ENCODE measurements around the gene TNFRSF18.

TNFRSF18 gene

GRCh38 chr1:1239614-1240347 is 33.4 kb upstream of the TNFRSF18 start:
- DNase-seq: no peak

GRCh38 chr1:1239227-1239613 is 32.8 kb upstream of the TNFRSF18 start:
- DNase-seq: no peak

DNA sequence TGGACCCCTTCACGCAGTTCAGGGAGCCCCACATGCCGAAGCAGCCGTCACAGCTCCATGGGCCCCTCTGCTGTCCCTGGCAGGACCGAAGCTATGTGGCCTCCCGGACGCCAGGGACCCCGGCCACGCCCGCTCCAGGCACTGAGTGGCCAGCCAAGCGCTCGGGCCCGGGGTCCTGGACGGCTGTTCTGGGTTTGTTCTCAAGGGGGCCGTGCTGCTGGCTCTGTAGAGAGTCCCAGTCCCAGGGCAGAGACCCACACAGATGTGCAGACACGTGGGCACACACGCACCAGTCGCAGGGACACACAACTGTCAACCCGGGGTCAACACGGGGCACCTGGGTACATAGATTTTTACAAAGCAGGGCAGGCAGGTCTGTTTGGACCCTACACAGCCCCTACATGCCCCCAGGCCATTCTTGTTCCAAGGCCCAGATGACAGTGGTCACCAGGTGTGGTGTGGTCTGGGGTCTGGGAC is 32.3 kb upstream of the TNFRSF18 start:
- no peak for DNase-seq

DNA sequence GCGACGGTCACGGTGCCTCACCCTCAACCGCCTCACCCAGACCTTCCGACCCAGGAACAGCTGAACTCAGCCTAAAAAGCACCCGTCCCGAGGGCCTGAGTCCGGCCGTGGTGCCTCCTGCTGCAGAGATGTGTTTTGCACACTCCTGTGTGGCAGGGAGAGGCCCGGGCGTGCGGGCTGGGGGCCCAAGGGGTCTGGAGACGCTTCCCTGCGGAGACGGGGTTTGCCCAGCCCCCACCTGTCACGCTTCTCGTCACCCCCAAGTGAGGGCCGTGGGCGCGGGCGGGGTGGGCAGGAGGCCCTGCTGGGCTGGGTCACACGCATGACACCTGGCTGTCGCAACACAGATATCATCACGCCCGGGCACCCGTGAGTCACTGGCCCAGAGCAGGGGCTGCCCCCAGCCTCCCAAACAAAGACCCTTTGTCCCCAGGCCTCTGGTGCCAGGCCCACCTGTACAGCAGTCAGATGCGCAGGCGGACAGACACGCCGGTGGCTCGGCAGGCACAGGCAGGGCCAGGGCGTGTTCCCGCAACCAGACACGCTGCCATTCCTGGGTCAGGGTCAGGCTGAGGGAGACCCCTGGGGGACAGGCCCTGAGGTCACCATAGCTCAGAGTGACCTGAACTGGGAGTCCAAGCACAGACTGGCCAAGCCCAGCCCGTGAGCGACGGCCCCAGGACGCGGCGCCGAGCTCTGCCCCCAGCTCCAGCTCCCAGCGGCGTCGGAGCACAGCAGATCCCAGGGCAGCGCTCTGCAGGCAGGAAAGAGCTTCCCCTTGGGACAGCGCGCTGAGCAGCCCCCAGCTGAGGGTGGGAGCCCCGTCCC is 31.7 kb upstream of the TNFRSF18 start:
- peak; percentile 29 for DNase-seq

DNA sequence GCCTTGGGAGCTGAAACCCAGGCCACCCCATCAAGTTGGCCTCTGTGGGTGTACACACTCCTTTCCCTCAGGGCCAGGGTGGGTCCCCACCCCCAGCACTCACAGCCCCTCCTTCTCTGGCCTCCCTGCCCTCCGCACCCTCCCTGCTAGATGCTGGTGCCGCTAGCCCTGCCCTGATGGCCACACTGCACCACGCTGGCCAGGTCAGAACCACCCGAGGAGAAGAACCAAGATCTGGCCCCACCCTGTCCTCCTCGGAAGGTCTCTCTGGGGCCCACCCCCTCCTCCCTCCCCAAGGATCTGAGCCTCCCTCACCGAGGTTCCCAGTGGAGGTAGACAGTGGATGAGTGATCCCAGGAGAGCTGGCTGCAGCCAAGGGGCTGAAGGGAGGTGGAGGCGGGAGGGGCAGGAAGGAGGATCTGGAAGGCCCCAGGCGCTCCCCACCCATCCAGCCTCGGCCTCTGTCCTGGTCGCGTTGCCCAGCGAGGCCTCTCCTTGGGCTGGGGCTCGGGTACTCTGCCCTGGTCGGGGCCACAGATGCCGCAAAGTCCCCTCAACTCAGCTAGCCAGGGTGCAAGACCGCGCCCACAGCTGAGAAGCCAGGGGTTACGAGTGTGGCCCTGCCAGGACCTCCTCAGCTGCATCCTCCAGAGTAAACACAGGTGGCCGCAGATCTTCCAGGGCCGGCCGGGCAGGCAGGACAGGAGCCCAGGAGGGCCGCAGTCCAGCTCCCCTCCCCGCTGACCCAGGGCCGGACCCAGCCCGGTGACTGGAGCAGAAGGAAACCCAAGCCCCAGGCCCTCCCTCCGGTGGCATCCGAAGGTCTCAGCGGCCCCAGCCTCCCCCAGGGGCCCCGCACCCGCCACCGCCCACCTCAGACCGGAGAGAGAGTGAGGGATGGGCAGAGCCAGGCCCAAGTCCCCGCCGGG is 30.8 kb upstream of the TNFRSF18 start:
- no peak for DNase-seq

GRCh38 chr1:1236176-1236763 is 29.9 kb upstream of the TNFRSF18 start:
- DNase-seq: no peak

DNA sequence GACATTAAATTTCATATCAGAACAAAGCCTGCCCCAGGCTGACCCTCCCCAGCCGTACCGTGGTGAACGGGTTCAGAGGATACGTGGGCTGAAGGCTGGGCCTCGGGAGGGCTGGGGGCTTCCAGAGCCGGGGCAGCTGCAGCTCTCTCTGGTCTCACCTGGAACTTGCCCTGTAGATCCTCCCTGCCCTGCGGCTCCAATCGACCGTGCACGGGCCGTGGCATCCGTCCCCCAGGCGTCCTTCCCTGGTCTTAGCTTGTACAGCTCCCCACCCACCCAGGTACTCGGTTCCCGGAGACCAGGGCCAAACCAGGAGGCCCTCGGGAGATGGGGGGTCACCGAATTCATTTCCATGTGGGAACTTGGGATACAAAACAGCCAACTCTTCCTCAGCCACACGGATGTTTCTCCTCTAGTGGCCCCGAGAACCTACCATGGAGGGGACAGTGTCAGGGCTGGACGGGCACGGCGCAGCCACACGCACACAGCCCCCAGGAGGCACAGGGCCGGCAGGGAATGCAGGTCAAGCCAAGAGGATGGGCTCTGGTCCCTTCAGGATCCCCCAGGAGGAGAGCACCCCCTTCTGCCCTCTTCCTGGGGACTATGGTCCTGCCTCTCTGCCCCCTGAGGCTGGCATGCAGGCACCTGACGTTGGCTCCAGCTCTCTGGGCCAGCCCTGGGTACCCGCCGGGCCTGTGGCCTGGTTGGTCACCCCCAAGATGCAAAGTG is 28.8 kb upstream of the TNFRSF18 start:
- DNase-seq: no peak

- no peak for DNase-seq
Observed at GRCh38 chr1:1234180-1234808, 27.9 kb upstream of the TNFRSF18 start.

DNA sequence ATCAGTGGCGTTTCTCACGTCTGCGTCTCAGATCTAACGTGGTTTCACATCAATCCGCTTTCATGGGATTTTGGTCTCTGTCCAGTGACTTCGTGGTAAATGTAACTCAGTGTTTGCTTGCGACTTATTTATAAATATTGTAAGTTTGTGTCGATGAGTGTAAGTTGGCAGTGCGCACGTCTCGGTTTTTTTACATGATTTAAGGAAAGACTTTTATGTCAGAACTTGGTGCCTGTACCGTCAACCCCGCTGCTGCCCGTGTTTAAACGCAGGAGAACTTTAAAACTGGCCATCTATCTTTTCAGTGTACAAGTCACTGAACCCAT is 27.1 kb upstream of the TNFRSF18 start:
- no peak for DNase-seq

DNA sequence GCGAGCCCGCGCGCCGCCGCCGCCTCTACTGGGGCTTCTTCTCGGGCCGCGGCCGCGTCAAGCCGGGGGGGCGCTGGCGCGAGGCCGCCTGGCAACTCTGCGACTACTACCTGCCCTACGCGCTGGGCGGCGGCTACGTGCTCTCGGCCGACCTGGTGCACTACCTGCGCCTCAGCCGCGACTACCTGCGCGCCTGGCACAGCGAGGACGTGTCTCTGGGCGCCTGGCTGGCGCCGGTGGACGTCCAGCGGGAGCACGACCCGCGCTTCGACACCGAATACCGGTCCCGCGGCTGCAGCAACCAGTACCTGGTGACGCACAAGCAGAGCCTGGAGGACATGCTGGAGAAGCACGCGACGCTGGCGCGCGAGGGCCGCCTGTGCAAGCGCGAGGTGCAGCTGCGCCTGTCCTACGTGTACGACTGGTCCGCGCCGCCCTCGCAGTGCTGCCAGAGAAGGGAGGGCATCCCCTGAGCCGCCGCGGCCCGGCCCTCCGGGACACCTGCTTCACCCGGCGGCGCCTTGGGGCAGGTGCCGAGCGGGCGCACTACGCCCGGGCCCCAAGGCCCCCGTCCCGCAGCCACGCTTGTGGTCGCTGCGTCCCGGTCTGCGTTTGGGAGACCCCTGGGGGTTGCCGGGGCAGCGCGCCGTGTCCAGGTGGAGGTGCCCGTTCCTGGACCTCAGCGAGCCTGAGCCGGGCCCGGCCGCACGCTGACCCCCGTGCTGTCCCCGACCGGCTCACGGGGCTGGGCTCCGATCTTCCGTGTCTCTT is 26.6 kb upstream of the TNFRSF18 start:
- DNase-seq: no peak

- DNase-seq: no peak
Observed at GRCh38 chr1:1232208-1232795, 25.9 kb upstream of the TNFRSF18 start, which contains the start of gene B3GALT6. TSS of gene B3GALT6 (plus strand) at chr1:1232237. CDS start at chr1:1232279, 42 bp downstream.

- DNase-seq: peak; percentile 92
Observed at GRCh38 chr1:1231400-1232207, 25.2 kb upstream of the TNFRSF18 start, which contains the start of gene SDF4. TSS of gene SDF4 (minus strand) at chr1:1232001. CDS start at chr1:1228772, 3,229 bp downstream.

DNA sequence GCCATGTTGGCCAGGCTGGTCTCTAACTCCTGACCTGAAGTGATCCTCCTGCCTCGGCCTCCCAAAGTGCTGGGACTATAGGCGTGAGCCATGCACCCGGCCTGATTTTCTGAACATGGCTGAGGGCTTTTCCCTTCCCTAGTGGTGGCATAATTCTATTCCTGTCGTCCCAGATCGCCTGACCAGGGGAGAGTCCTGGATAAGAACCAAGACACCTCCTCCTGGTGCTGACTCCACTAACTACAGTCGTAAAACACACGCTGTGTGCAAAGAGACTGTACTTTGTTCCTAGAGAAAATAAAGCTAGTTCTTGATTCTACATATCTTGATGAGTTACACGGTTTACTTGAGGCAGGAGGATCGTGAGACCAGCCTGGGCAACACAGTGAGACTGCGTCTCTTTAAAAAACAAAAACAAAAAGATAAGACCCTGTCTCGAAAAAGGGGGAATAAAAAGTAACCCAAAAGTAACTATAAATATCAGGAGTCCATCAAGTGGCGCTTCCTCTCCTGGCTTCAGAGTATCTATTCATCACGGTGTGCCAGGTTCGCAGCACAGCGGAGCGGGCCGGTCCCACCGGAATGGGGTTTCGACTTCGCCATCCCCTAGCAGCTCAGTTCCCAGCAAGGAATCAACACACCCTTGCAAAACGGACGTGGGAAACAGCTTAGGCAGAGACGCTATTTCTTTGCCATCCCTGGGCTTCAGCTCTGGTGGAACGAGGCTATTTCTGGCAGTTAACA is 24.4 kb upstream of the TNFRSF18 start:
- DNase-seq: peak; percentile 35

- no peak for DNase-seq
Observed at GRCh38 chr1:1229770-1230169, 23.4 kb upstream of the TNFRSF18 start.

GRCh38 chr1:1228596-1229321 is 22.4 kb upstream of the TNFRSF18 start:
- no peak for DNase-seq

- DNase-seq: no peak
Observed at GRCh38 chr1:1228187-1228586, 21.8 kb upstream of the TNFRSF18 start.

DNA sequence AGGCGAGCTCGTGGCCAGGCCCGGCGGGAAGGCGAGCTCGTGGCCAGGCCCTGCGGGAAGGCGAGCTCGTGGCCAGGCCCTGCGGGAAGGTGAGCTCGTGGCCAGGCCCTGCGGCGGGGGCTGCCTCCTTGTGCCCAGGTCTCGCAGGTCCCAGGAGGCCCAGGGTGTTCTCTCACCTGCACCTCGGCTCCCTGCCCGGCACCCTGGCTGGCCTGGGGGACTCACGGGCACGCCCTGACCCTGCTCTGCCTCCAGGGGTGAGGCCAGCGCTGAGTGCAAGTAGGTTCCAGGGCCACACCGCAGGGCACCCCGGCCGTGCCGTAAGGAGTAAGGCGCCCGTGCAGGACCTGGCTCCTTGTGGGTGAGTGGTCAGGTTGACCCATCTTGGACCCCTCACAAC is 21.0 kb upstream of the TNFRSF18 start:
- DNase-seq: no peak
